Sigmoid colon (tissue), 7 donors: ENCODE measurements around the gene FURIN. TPM values are rescaled to one million over a fixed set of nuclear protein-coding genes. Genes with fewer than 3 reads are reported as not detected.
"Not testable (repeated sequence)": the region's sequence is repeated elsewhere in the genome, so short reads cannot be mapped to it uniquely, and the experiment has no call there.

Experiments
- DNase-seq: peaks from one replicate; pipeline ENCODE4 v3.0.0-alpha.2; 2019
- H3K27ac ChIP-seq, 4 donors: fragments of 200-600 bp; sonication (generic); one replicate each; pipeline ENCODE4 v1.5.1; 2016 to 2019; ENCODE audit warnings: mild to moderate bottlenecking in 1 of 4
- H3K27me3 ChIP-seq, 3 donors: fragments of 200-600 bp; sonication (generic); one replicate each; pipeline ENCODE4 v1.5.1; 2019; ENCODE audit warnings: mild to moderate bottlenecking in 1 of 3
- H3K36me3 ChIP-seq, 4 donors: fragments of 200-600 bp; sonication (generic); one replicate each; pipeline ENCODE4 v1.5.1; 2016 to 2019
- H3K4me1 ChIP-seq, 4 donors: fragments of 200-600 bp; sonication (generic); one replicate each; pipeline ENCODE4 v1.5.1; 2017 to 2019
- H3K4me3 ChIP-seq, 4 donors: fragments of 200-600 bp; sonication (generic); one replicate each; pipeline ENCODE4 v1.5.1; 2017 to 2019; ENCODE audit warnings: mild to moderate bottlenecking in 2 of 4, moderate library complexity in 1 of 4
- H3K9me3 ChIP-seq, 4 donors: fragments of 200-600 bp in 3 of 4; sonication (generic) in 3 of 4; one replicate each; pipeline versions ENCODE4 v1.5.1 to v1.6.1; 2013 to 2019
- EP300 ChIP-seq, 4 donors: sonication (generic); formaldehyde crosslinking; IDR thresholded peaks; one replicate each; pipeline ENCODE4 v1.6.1; 2017; ENCODE audit warnings: antibody characterized with exemption in 4 of 4
- POLR2A ChIP-seq, 2 donors: fragments of 450-650 bp; IDR thresholded peaks; one replicate each; pipeline ENCODE4 v1.6.1; 2016; ENCODE audit warnings: antibody characterized with exemption in 2 of 2, mild to moderate bottlenecking in 2 of 2, moderate library complexity in 2 of 2
- POLR2AphosphoS5 ChIP-seq, 4 donors: sonication (generic); formaldehyde crosslinking; IDR thresholded peaks; one replicate each; pipeline ENCODE4 v1.6.1; 2017; ENCODE audit warnings: antibody characterized with exemption in 4 of 4
- WGBS, 2 donors: extraction: QIAGEN DNeasy Blood & Tissue Kit; methylation state at CpG; one replicate each; pipeline ENCODE4 v1.1.7; 2013; 5-methylcytosine and 5-hydroxymethylcytosine counted together
- intact Hi-C: fragments of 100-400 bp; cut with DNase I; formaldehyde crosslinking; loops from one replicate; pipeline ENCODE4 v1.15.1; 2023
- polyA plus RNA-seq, 3 donors: library from polyadenylated mRNA; stranded (reverse); fragments of 200-250 nt; gene quantifications; one replicate each; pipeline ENCODE4 v1.2.3, GENCODE V29; 2013
- total RNA-seq, 4 donors: library from RNA; depleted of rRNA; stranded (reverse); fragments of >200 nt; gene quantifications; one replicate each; pipeline ENCODE4 v1.1.0, GENCODE V29; 2016
- TF ChIP-seq, protein P1 (sequence below), 4 experiments: fragments of 450-650 bp in 3 of 4; fragments of 200-600 bp in 1 of 4; IDR thresholded peaks; one replicate each; pipeline ENCODE4 v1.5.1; 2016 to 2019; ENCODE audit warnings: antibody characterized with exemption in 4 of 4, mild to moderate bottlenecking in 3 of 4, moderate library complexity in 2 of 4
- donor health status: healthy with polysubstance abuse.
- donor health status: Bipolar disorder and iron deficiency.
- donor health status: healthy.

FURIN gene
- total and polyA plus RNA-seq, 7 donors, result 21.0 to 69.2 (median 24.6) TPM

GRCh38 chr15:90873998-90874605, 5.7 kb downstream of the FURIN start:
- intact Hi-C loops, result loop anchor here (5.0 kb wide), 1 partner anchor 157 kb away; the partner anchor contains the start of gene BLM
- Histone ChIP-seq H3K4me3 (no peak overlapping the region), H3K27me3 (no peaks in the 10 kb centered on the region), H3K36me3 (peaks cover 29 to 36% (median 33%) of the 10 kb centered on the region in 4 donors), H3K9me3 (no peaks in the 10 kb centered on the region), H3K4me1 (peaks cover 0 to 48% (median 31%) of the 10 kb centered on the region in 4 donors), H3K27ac (peak overlapping the region in 3 of 4 donors; percentile 91 to 95 (median 95))
- 25 to 57% methylated on average over 15 of the region's 15 CpGs for WGBS, 2 donors
- TF ChIP-seq, protein P1, sequence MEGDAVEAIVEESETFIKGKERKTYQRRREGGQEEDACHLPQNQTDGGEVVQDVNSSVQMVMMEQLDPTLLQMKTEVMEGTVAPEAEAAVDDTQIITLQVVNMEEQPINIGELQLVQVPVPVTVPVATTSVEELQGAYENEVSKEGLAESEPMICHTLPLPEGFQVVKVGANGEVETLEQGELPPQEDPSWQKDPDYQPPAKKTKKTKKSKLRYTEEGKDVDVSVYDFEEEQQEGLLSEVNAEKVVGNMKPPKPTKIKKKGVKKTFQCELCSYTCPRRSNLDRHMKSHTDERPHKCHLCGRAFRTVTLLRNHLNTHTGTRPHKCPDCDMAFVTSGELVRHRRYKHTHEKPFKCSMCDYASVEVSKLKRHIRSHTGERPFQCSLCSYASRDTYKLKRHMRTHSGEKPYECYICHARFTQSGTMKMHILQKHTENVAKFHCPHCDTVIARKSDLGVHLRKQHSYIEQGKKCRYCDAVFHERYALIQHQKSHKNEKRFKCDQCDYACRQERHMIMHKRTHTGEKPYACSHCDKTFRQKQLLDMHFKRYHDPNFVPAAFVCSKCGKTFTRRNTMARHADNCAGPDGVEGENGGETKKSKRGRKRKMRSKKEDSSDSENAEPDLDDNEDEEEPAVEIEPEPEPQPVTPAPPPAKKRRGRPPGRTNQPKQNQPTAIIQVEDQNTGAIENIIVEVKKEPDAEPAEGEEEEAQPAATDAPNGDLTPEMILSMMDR (IDR thresholded peaks at IDR 0.05), result no peak
- TF ChIP-seq POLR2AphosphoS5 (IDR thresholded peaks at IDR 0.05), result no peak
- no peak for TF ChIP-seq POLR2A (IDR thresholded peaks at IDR 0.05)
- TF ChIP-seq EP300 (IDR thresholded peaks at IDR 0.05), result no peak
- DNase-seq, result no peak

GRCh38 chr15:90874986-90875385, 6.6 kb downstream of the FURIN start:
- intact Hi-C loops, result loop anchor here (5.0 kb wide), 1 partner anchor 158 kb away; the partner anchor contains the start of gene BLM
- H3K27me3 ChIP-seq, H3K4me3 ChIP-seq, H3K27ac ChIP-seq, DNase-seq, H3K9me3 ChIP-seq: not testable (repeated sequence)
- peaks cover 0 to 39% (median 29%) of the 10 kb centered on the region in 4 donors for H3K4me1 ChIP-seq
- peaks cover 37 to 45% (median 42%) of the 10 kb centered on the region in 4 donors for H3K36me3 ChIP-seq
- 95% methylated on average over 9 of the region's 9 CpGs for WGBS, 2 donors

DNA sequence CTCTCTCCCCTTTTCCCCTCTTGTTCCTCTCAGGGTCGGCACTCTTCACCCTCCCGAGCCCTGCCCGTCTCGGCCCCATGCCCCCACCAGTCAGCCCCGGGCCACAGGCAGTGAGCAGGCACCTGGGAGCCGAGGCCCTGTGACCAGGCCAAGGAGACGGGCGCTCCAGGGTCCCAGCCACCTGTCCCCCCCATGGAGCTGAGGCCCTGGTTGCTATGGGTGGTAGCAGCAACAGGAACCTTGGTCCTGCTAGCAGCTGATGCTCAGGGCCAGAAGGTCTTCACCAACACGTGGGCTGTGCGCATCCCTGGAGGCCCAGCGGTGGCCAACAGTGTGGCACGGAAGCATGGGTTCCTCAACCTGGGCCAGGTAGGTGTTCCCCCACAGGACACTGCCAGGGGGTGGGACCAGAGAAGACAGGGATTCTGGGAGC, 7.2 kb downstream of the FURIN start:
- H3K4me3 ChIP-seq, result no peak overlapping the region
- 96% methylated on average over 12 of the region's 12 CpGs for WGBS, 2 donors
- TF ChIP-seq POLR2AphosphoS5 (IDR thresholded peaks at IDR 0.05), result no peak
- no peak for TF ChIP-seq EP300 (IDR thresholded peaks at IDR 0.05)
- H3K9me3 ChIP-seq, result no peaks in the 10 kb centered on the region
- H3K27me3 ChIP-seq, result no peaks in the 10 kb centered on the region
- intact Hi-C loops, result no loop called here
- no peak for DNase-seq
- H3K27ac ChIP-seq, result no peak overlapping the region
- H3K36me3 ChIP-seq, result peaks cover 43 to 51% (median 47%) of the 10 kb centered on the region in 4 donors
- peaks cover 0 to 33% (median 23%) of the 10 kb centered on the region in 4 donors for H3K4me1 ChIP-seq

- intact Hi-C loops, result no loop called here
- H3K4me1 ChIP-seq, result peaks cover 0 to 28% (median 20%) of the 10 kb centered on the region in 4 donors
- no peak for DNase-seq
- 94 to 95% methylated on average over 20 of the region's 20 CpGs for WGBS, 2 donors
- no peak for TF ChIP-seq POLR2A (IDR thresholded peaks at IDR 0.05)
- no peak for TF ChIP-seq POLR2AphosphoS5 (IDR thresholded peaks at IDR 0.05)
- TF ChIP-seq, protein P1 (IDR thresholded peaks at IDR 0.05), result no peak
- no peak for TF ChIP-seq EP300 (IDR thresholded peaks at IDR 0.05)
- no peak overlapping the region for H3K27ac ChIP-seq
- H3K27me3 ChIP-seq, result no peaks in the 10 kb centered on the region
- peaks cover 47 to 56% (median 51%) of the 10 kb centered on the region in 4 donors for H3K36me3 ChIP-seq
- no peak overlapping the region for H3K4me3 ChIP-seq
- no peaks in the 10 kb centered on the region for H3K9me3 ChIP-seq
Measured at GRCh38 chr15:90876046-90876445, 7.7 kb downstream of the FURIN start.

- Histone ChIP-seq H3K4me1 (peaks cover 0 to 27% (median 20%) of the 10 kb centered on the region in 4 donors), H3K36me3 (peaks cover 47 to 62% (median 57%) of the 10 kb centered on the region in 4 donors), H3K27ac (no peak overlapping the region), H3K27me3 (no peaks in the 10 kb centered on the region), H3K9me3 (no peaks in the 10 kb centered on the region), H3K4me3 (no peak overlapping the region)
- intact Hi-C loops, result no loop called here
- WGBS, 2 donors, result 94 to 95% methylated on average over 15 of the region's 15 CpGs
- DNase-seq, result no peak
- TF ChIP-seq, protein P1 (IDR thresholded peaks at IDR 0.05), result no peak
- TF ChIP-seq POLR2AphosphoS5 (IDR thresholded peaks at IDR 0.05) (no peak), EP300 (IDR thresholded peaks at IDR 0.05) (no peak), POLR2A (IDR thresholded peaks at IDR 0.05) (no peak)
Measured at GRCh38 chr15:90876512-90877170, 8.3 kb downstream of the FURIN start.
